Nephron (organoid): ENCODE data around the gene FPGS.
A peak's percentile ranks its signal among the peaks of the same experiment; 100 is the strongest.

Source experiments
- H3K27ac Mint-ChIP-seq, 3 experiments: 2 replicates each; pipeline ENCODE4 v1.8.0; 2020; ENCODE audit warnings: mixed read lengths in 3 of 3, mild to moderate bottlenecking in 2 of 3, moderate library complexity in 1 of 3
- H3K27me3 Mint-ChIP-seq: 2 replicates; pipeline ENCODE4 v1.8.0; 2021; ENCODE audit warnings: low read depth, mild to moderate bottlenecking, moderate library complexity, mixed read lengths
- H3K36me3 Mint-ChIP-seq: 2 replicates; pipeline ENCODE4 v1.8.0; 2020; ENCODE audit warnings: low read depth, mixed read lengths
- H3K4me1 Mint-ChIP-seq: 2 replicates; pipeline ENCODE4 v1.8.0; 2020; ENCODE audit warnings: mixed read lengths
- H3K4me3 Mint-ChIP-seq, 3 experiments: 2 replicates each; pipeline ENCODE4 v1.8.0; 2020; ENCODE audit warnings: mild to moderate bottlenecking in 3 of 3, mixed read lengths in 3 of 3, moderate library complexity in 2 of 3
- H3K9me3 Mint-ChIP-seq: 2 replicates; pipeline ENCODE4 v1.8.0; 2020; ENCODE audit warnings: mixed read lengths
- TF ChIP-seq, protein P1 (sequence below), 3 experiments: fragments of 200-600 bp; sonication (generic); IDR thresholded peaks; one replicate each; pipeline ENCODE4 v1.5.0; 2021; ENCODE audit warnings: antibody characterized with exemption in 3 of 3; ENCODE audit not compliant: unreplicated experiment in 3 of 3

The FPGS gene

DNA sequence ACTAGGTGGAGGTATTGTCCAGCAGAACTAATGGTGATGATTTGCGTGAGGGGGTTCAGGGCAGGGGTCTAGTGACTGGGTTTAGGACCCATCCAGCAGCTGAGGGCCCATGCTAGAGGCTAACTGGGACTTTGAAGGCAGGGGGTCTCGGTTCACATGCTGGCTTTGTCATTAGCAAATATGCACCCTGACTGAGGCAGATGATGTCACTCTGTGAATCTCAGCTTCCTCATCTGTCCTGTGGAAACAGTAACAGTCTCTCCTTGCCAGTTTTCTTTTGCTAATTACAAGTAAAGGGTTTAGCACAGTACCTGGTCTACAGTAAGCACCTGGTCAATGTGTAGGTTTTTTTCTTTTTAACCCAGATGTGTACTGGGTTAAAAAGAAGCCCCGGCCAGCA is 29.4 kb upstream of the FPGS start:
- peaks cover 27% of the 10 kb centered on the region for H3K4me1 Mint-ChIP-seq
- H3K27me3 Mint-ChIP-seq = peaks cover 3% of the 10 kb centered on the region
- no peak overlapping the region for H3K27ac Mint-ChIP-seq
- TF ChIP-seq, protein P1, sequence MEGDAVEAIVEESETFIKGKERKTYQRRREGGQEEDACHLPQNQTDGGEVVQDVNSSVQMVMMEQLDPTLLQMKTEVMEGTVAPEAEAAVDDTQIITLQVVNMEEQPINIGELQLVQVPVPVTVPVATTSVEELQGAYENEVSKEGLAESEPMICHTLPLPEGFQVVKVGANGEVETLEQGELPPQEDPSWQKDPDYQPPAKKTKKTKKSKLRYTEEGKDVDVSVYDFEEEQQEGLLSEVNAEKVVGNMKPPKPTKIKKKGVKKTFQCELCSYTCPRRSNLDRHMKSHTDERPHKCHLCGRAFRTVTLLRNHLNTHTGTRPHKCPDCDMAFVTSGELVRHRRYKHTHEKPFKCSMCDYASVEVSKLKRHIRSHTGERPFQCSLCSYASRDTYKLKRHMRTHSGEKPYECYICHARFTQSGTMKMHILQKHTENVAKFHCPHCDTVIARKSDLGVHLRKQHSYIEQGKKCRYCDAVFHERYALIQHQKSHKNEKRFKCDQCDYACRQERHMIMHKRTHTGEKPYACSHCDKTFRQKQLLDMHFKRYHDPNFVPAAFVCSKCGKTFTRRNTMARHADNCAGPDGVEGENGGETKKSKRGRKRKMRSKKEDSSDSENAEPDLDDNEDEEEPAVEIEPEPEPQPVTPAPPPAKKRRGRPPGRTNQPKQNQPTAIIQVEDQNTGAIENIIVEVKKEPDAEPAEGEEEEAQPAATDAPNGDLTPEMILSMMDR (IDR thresholded peaks at IDR 0.05; ENCODE audit: unreplicated experiment in 3 of 3) = no peak
- no peaks in the 10 kb centered on the region for H3K9me3 Mint-ChIP-seq
- no peak overlapping the region for H3K4me3 Mint-ChIP-seq
- H3K36me3 Mint-ChIP-seq = no peaks in the 10 kb centered on the region

- no peaks in the 10 kb centered on the region for H3K9me3 Mint-ChIP-seq
- H3K4me3 Mint-ChIP-seq = peak overlapping the region in 1 of 3 experiments; percentile 47
- H3K4me1 Mint-ChIP-seq = peaks cover 23% of the 10 kb centered on the region
- TF ChIP-seq, protein P1 (IDR thresholded peaks at IDR 0.05; ENCODE audit: unreplicated experiment in 3 of 3) = no peak
- H3K36me3 Mint-ChIP-seq = no peaks in the 10 kb centered on the region
- peak overlapping the region in 1 of 3 experiments; percentile 33 for H3K27ac Mint-ChIP-seq
- H3K27me3 Mint-ChIP-seq = peaks cover 3% of the 10 kb centered on the region
These were observed 28.7 kb upstream of the FPGS start for GRCh38 chr9:127773981-127774380.

GRCh38 chr9:127776195-127776923 is 26.3 kb upstream of the FPGS start:
- TF ChIP-seq, protein P1 (IDR thresholded peaks at IDR 0.05; ENCODE audit: unreplicated experiment in 3 of 3) = no peak
- Mint-ChIP-seq H3K4me3 (peak overlapping the region; percentile 43 to 50 (median 50)), H3K36me3 (no peaks in the 10 kb centered on the region), H3K4me1 (peaks cover 12% of the 10 kb centered on the region), H3K27me3 (peaks cover 3% of the 10 kb centered on the region), H3K9me3 (no peaks in the 10 kb centered on the region), H3K27ac (peak overlapping the region in 1 of 3 experiments; percentile 40)

DNA sequence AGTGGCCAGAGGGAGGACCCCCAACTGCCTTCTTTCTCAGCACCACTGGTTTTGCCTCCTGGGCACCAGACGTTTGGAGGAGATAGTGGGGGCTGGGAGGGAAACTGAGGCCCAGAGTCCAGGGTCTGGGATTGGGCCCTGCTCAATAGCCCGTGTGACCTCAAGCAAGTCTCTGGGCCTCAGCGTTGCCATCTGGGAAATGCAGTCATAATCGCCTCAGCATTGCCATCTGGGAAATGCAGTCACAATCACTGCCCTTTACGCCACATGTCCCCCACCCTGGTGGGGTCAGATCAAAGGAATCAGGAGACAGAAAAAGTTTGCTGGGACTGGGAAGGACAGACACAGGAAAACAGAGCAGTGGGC is 25.8 kb upstream of the FPGS start:
- Mint-ChIP-seq H3K9me3 (no peaks in the 10 kb centered on the region), H3K27me3 (peaks cover 3% of the 10 kb centered on the region), H3K36me3 (no peaks in the 10 kb centered on the region), H3K27ac (no peak overlapping the region), H3K4me3 (peak overlapping the region; percentile 43 to 50 (median 50)), H3K4me1 (peaks cover 12% of the 10 kb centered on the region)
- TF ChIP-seq, protein P1 (IDR thresholded peaks at IDR 0.05; ENCODE audit: unreplicated experiment in 3 of 3) = no peak

- peak overlapping the region in 2 of 3 experiments; percentile 41 to 48 for H3K27ac Mint-ChIP-seq
- TF ChIP-seq, protein P1 (IDR thresholded peaks at IDR 0.05; ENCODE audit: unreplicated experiment in 3 of 3) = no peak
- peaks cover 3% of the 10 kb centered on the region for H3K27me3 Mint-ChIP-seq
- no peaks in the 10 kb centered on the region for H3K9me3 Mint-ChIP-seq
- peaks cover 12% of the 10 kb centered on the region for H3K4me1 Mint-ChIP-seq
- H3K4me3 Mint-ChIP-seq = peak overlapping the region; percentile 49 to 57 (median 51)
- H3K36me3 Mint-ChIP-seq = no peaks in the 10 kb centered on the region
These were observed 25.2 kb upstream of the FPGS start for GRCh38 chr9:127777368-127777980.
